NK-92 (cell line): ENCODE results near the gene LTBP3.
A peak's percentile ranks its signal among the peaks of the same experiment; 100 is the strongest.

Source experiments
- DNase-seq: peaks from one replicate; lab custom pipeline; 2025; ENCODE audit not compliant: unreplicated experiment; lab: John Stamatoyannopoulos, UW

LTBP3 gene

GRCh38 chr11:65555693-65556231 lies 2.4 kb downstream of the LTBP3 start:
- DNase-seq: no peak

- DNase-seq: no peak
These were observed 3.2 kb downstream of the LTBP3 start for GRCh38 chr11:65554842-65555430.

GRCh38 chr11:65554057-65554818 lies 3.9 kb downstream of the LTBP3 start:
- DNase-seq: no peak

- no peak for DNase-seq
These were observed 4.7 kb downstream of the LTBP3 start for GRCh38 chr11:65553301-65554001.

GRCh38 chr11:65552388-65552951 lies 5.7 kb downstream of the LTBP3 start:
- DNase-seq: no peak

GRCh38 chr11:65551572-65552387 lies 6.4 kb downstream of the LTBP3 start:
- no peak for DNase-seq

- no peak for DNase-seq
These were observed 9.1 kb downstream of the LTBP3 start for GRCh38 chr11:65549096-65549495.

- DNase-seq: no peak
These were observed 9.8 kb downstream of the LTBP3 start for GRCh38 chr11:65548395-65548794.

- DNase-seq: no peak
These were observed 10.6 kb downstream of the LTBP3 start for GRCh38 chr11:65547446-65548125.

GRCh38 chr11:65546217-65546958 lies 11.8 kb downstream of the LTBP3 start:
- peak; percentile 81 for DNase-seq

GRCh38 chr11:65545853-65546216 lies 12.3 kb downstream of the LTBP3 start:
- DNase-seq: no peak

- DNase-seq: no peak
These were observed 15.3 kb downstream of the LTBP3 start for GRCh38 chr11:65542738-65543390.

- DNase-seq: no peak
These were observed 16.8 kb downstream of the LTBP3 start for GRCh38 chr11:65541093-65541982.

GRCh38 chr11:65540290-65541092 lies 17.7 kb downstream of the LTBP3 start:
- DNase-seq: no peak

GRCh38 chr11:65539744-65540289 lies 18.3 kb downstream of the LTBP3 start:
- no peak for DNase-seq

- no peak for DNase-seq
These were observed 19.0 kb downstream of the LTBP3 start for GRCh38 chr11:65538915-65539743.
